SK-N-SH (cell line): Measurements from ENCODE around the gene CD6. TPM values are rescaled to one million over a fixed set of nuclear protein-coding genes. Genes with fewer than 3 reads are reported as not detected.

ENCODE experiments used
- CTCF ChIA-PET: fragments of 300-600, 350-600 bp; formaldehyde crosslinking; extraction: SDS; loops from one replicate; lab custom pipeline; 2021; lab: Yijun Ruan, JAX
- POLR2A ChIA-PET: fragments of 350-600 bp; sonication (Branson Sonifier 250); formaldehyde crosslinking; extraction: SDS; loops from one replicate; lab custom pipeline; 2020; ENCODE audit warnings: antibody characterized with exemption, inconsistent platforms; lab: Yijun Ruan, JAX
- DNase-seq: peaks from one replicate; pipeline ENCODE4 v3.0.0; 2012
- H2AFZ ChIP-seq: fragments of 200-600 bp; sonication (generic); 2 replicates; pipeline ENCODE4 v1.8.1; 2016; ENCODE audit warnings: antibody characterized with exemption, mild to moderate bottlenecking, low read depth
- H3F3A ChIP-seq: fragments of 200-600 bp; sonication (generic); replicated peaks from 2 replicates; pipeline ENCODE3; 2016; ENCODE audit warnings: antibody characterized with exemption, mild to moderate bottlenecking; ENCODE audit not compliant: insufficient read depth
- H3K27ac ChIP-seq, 2 experiments: fragments of 200-500 bp in 1 of 2; fragments of 200-600 bp in 1 of 2; sonication (Bioruptor generic) in 1 of 2; sonication (generic), shearing (Covaris generic) in 1 of 2; 2 replicates each; pipeline versions ENCODE4 v1.5.1 to v1.6.1; 2014 to 2016; ENCODE audit warnings: low read depth in 2 of 2, inconsistent platforms in 1 of 2, low read length in 1 of 2, mild to moderate bottlenecking in 1 of 2, mixed read lengths in 1 of 2
- H3K27me3 ChIP-seq: fragments of 200-600 bp; sonication (generic), shearing (Covaris generic); 2 replicates; pipeline ENCODE4 v1.6.1; 2016; ENCODE audit warnings: mixed run types; ENCODE audit not compliant: insufficient read depth
- H3K36me3 ChIP-seq, 2 experiments: fragments of 200-500 bp in 1 of 2; fragments of 200-600 bp in 1 of 2; sonication (Bioruptor generic) in 1 of 2; sonication (generic) in 1 of 2; replicated peaks in 1 of 2; 2 replicates each; pipeline versions ENCODE3 to v1.5.1; 2014 to 2016; ENCODE audit warnings: low read length in 1 of 2, mild to moderate bottlenecking in 1 of 2; ENCODE audit not compliant: insufficient read depth in 2 of 2, control insufficient read depth in 1 of 2
- H3K4me1 ChIP-seq, 2 experiments: fragments of 200-500 bp in 1 of 2; fragments of 200-600 bp in 1 of 2; sonication (Bioruptor generic) in 1 of 2; sonication (generic), shearing (Covaris generic) in 1 of 2; 2 replicates each; pipeline versions ENCODE4 v1.5.1 to v1.6.1; 2014 to 2016; ENCODE audit warnings: low read depth in 1 of 2, low read length in 1 of 2, mixed run types in 1 of 2; ENCODE audit not compliant: insufficient read depth in 2 of 2, control insufficient read depth in 1 of 2
- H3K4me2 ChIP-seq: fragments of 200-600 bp; sonication (generic), shearing (Covaris generic); 2 replicates; pipeline ENCODE4 v1.6.1; 2017; ENCODE audit warnings: mixed run types
- H3K4me3 ChIP-seq, 2 experiments: fragments of 200-500 bp in 1 of 2; fragments of 200-600 bp in 1 of 2; sonication (Bioruptor generic) in 1 of 2; sonication (generic), shearing (Covaris generic) in 1 of 2; 2 replicates each; pipeline versions ENCODE4 v1.5.1 to v1.8.1; 2014 to 2016; ENCODE audit warnings: low read depth in 2 of 2, inconsistent platforms in 1 of 2, low read length in 1 of 2, mild to moderate bottlenecking in 1 of 2, mixed read lengths in 1 of 2, moderate library complexity in 1 of 2
- H3K79me2 ChIP-seq: fragments of 200-600 bp; sonication (generic); 2 replicates; pipeline ENCODE4 v1.8.1; 2017; ENCODE audit warnings: mild to moderate bottlenecking; ENCODE audit not compliant: insufficient read depth
- H3K9ac ChIP-seq: fragments of 200-600 bp; sonication (generic); 2 replicates; pipeline ENCODE4 v1.6.1; 2017; ENCODE audit warnings: mixed run types
- H3K9me2 ChIP-seq: fragments of 200-600 bp; sonication (generic); 2 replicates; pipeline ENCODE4 v1.6.1; 2017; ENCODE audit warnings: mixed run types
- H3K9me3 ChIP-seq: fragments of 200-600 bp; sonication (generic); 2 replicates; pipeline ENCODE4 v1.6.1; 2017; ENCODE audit warnings: mixed run types, mild to moderate bottlenecking, moderate library complexity
- H4K20me1 ChIP-seq: fragments of 200-600 bp; sonication (generic); 2 replicates; pipeline ENCODE4 v1.6.1; 2017; ENCODE audit warnings: mild to moderate bottlenecking, mixed run types; ENCODE audit not compliant: insufficient read depth
- CHD2 ChIP-seq: fragments of 150-350 bp; IDR thresholded peaks from 2 replicates; pipeline ENCODE4 v1.6.1; 2018; ENCODE audit warnings: low read length; ENCODE audit not compliant: partially characterized antibody
- EP300 ChIP-seq, 2 experiments: IDR thresholded peaks; 2 replicates each; pipeline versions ENCODE4 v1.4.0 to v1.6.1; 2012; ENCODE audit warnings: borderline replicate concordance in 1 of 2, low read depth in 1 of 2, low read length in 1 of 2
- FOSL2 ChIP-seq: IDR thresholded peaks from 2 replicates; pipeline ENCODE4 v1.4.0; 2012; ENCODE audit warnings: low read depth, mild to moderate bottlenecking, moderate library complexity, borderline replicate concordance
- FOXM1 ChIP-seq: IDR thresholded peaks from 2 replicates; pipeline ENCODE4 v1.4.0; 2012; ENCODE audit warnings: low read depth, mild to moderate bottlenecking
- MXI1 ChIP-seq: IDR thresholded peaks from 2 replicates; pipeline ENCODE4 v1.6.1; 2012; ENCODE audit warnings: mild to moderate bottlenecking, low read depth, low read length, improper control_type of control experiment
- NFIC ChIP-seq: IDR thresholded peaks from 2 replicates; pipeline ENCODE4 v1.4.0; 2012; ENCODE audit warnings: borderline replicate concordance
- NRF1 ChIP-seq: IDR thresholded peaks from 2 replicates; pipeline ENCODE4 v1.6.1; 2012; ENCODE audit warnings: low read depth, mild to moderate bottlenecking, low read length
- RCOR1 ChIP-seq: fragments of 150-350 bp; IDR thresholded peaks from 2 replicates; pipeline ENCODE4 v1.6.1; 2017; ENCODE audit warnings: antibody characterized with exemption, low read length
- SIN3A ChIP-seq: IDR thresholded peaks from 2 replicates; pipeline ENCODE4 v1.6.1; 2012; ENCODE audit warnings: low read depth, mild to moderate bottlenecking, low read length, moderate library complexity, borderline replicate concordance
- TCF12 ChIP-seq: IDR thresholded peaks from 2 replicates; pipeline ENCODE4 v1.4.0; 2012
- YY1 ChIP-seq: IDR thresholded peaks from 2 replicates; pipeline ENCODE4 v1.4.0; 2012; ENCODE audit warnings: low read depth, mild to moderate bottlenecking
- WGBS: methylation state at CpG from one replicate; pipeline ENCODE4 v1.1.6; 2017; ENCODE audit warnings: low lambda C conversion rate; 5-methylcytosine and 5-hydroxymethylcytosine counted together
- polyA plus RNA-seq, 3 experiments: library from polyadenylated mRNA; depleted of rRNA; stranded (reverse); fragments of >200 nt; gene quantifications; 2 replicates each; pipeline ENCODE4 v1.2.3, GENCODE V29; 2012
- TF ChIP-seq, protein P1 (sequence below): fragments of 200-600 bp; sonication (generic); IDR thresholded peaks from 2 replicates; pipeline ENCODE4 v1.6.1; 2017; ENCODE audit warnings: antibody characterized with exemption, mild to moderate bottlenecking, moderate library complexity
- TF ChIP-seq, protein P2 (sequence below): fragments of 150-350 bp; IDR thresholded peaks from 2 replicates; pipeline ENCODE4 v1.6.1; 2016; ENCODE audit warnings: mild to moderate bottlenecking, low read depth, low read length
- TF ChIP-seq, protein P3 (sequence below): IDR thresholded peaks from 2 replicates; pipeline ENCODE4 v1.4.0; 2012; ENCODE audit warnings: low read depth
- TF ChIP-seq, protein P4 (sequence below): IDR thresholded peaks from 2 replicates; pipeline ENCODE4 v1.4.0; 2012; ENCODE audit warnings: low read depth, borderline replicate concordance
- TF ChIP-seq, protein P5 (sequence below): IDR thresholded peaks from 2 replicates; pipeline ENCODE4; 2012

The CD6 gene
- polyA plus RNA-seq, 1 of the 3 experiments (the other 2 are of a cell fraction), result not detected

DNA sequence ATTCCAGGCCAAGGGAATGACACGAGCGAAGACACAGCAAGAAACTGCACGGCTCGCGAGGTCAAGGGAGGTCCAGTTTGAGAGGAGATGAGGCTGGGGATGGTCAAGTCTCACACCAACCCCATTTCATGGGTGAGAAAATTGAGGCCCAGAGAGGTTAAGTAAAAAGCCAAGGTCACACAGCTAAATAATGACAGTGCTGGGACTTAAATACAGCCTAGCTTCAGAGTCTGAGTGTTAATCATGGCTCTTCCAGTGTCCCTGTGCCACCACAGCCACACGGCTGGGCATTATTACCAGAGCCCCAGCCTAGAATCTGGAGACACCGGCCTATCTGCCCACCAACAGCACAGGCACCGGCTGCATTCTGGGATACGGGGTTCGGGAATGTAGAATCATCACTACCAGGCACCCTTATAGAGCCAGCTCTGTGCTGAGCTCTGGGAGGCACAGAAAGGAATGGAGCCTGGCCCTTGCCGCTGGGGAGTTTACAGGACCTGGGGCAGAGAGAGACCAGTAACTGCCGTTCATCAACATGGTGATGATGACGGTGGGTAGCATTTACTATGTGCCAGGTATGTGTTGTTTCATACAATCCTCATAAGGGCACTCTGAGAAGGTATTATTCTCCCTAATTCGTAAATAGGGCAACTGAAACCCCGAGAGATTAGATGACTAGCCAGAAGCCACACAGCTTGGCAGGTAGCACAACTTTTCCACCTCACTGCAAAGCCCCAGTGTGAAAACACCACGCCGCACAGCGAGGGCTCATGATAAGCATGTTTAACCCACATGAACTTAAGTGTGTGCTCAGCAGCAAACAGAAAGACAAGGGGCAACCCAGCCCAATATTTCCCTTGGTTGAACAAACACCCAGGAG is 51.8 kb downstream of the CD6 start:
- ChIA-PET CTCF (interaction anchor here (0.8 to 1.1 kb wide), 2 partner anchors 54 to 107 kb away, joined by 3 read pairs; no protein-coding TSS in a partner anchor), POLR2A (no interaction called here)
- 60% methylated on average over 8 of the region's 18 CpGs for WGBS
- TF ChIP-seq, protein P1, sequence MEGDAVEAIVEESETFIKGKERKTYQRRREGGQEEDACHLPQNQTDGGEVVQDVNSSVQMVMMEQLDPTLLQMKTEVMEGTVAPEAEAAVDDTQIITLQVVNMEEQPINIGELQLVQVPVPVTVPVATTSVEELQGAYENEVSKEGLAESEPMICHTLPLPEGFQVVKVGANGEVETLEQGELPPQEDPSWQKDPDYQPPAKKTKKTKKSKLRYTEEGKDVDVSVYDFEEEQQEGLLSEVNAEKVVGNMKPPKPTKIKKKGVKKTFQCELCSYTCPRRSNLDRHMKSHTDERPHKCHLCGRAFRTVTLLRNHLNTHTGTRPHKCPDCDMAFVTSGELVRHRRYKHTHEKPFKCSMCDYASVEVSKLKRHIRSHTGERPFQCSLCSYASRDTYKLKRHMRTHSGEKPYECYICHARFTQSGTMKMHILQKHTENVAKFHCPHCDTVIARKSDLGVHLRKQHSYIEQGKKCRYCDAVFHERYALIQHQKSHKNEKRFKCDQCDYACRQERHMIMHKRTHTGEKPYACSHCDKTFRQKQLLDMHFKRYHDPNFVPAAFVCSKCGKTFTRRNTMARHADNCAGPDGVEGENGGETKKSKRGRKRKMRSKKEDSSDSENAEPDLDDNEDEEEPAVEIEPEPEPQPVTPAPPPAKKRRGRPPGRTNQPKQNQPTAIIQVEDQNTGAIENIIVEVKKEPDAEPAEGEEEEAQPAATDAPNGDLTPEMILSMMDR, result no peak
- TF ChIP-seq, protein P2, sequence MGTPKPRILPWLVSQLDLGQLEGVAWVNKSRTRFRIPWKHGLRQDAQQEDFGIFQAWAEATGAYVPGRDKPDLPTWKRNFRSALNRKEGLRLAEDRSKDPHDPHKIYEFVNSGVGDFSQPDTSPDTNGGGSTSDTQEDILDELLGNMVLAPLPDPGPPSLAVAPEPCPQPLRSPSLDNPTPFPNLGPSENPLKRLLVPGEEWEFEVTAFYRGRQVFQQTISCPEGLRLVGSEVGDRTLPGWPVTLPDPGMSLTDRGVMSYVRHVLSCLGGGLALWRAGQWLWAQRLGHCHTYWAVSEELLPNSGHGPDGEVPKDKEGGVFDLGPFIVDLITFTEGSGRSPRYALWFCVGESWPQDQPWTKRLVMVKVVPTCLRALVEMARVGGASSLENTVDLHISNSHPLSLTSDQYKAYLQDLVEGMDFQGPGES, result no peak
- TF ChIP-seq NRF1 (no peak), FOSL2 (no peak), MXI1 (no peak), FOXM1 (no peak), SIN3A (no peak), RCOR1 (no peak)
- TF ChIP-seq, protein P3, sequence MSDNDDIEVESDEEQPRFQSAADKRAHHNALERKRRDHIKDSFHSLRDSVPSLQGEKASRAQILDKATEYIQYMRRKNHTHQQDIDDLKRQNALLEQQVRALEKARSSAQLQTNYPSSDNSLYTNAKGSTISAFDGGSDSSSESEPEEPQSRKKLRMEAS, result no peak
- DNase-seq, result no peak
- no peak overlapping the region for H3K27ac ChIP-seq
- no peaks in the 10 kb centered on the region; a peak in 1 of 4 replicates for H3K4me1 ChIP-seq
- no peaks in the 10 kb centered on the region for H3K79me2 ChIP-seq
- H3K27me3 ChIP-seq, result no peaks in the 10 kb centered on the region
- H4K20me1 ChIP-seq, result no peaks in the 10 kb centered on the region
- H3K9ac ChIP-seq, result no peak overlapping the region
- H3K9me3 ChIP-seq, result no peaks in the 10 kb centered on the region
- H3F3A ChIP-seq, result no peaks in the 10 kb centered on the region
- H3K9me2 ChIP-seq, result no peaks in the 10 kb centered on the region
- H3K4me2 ChIP-seq, result no peak overlapping the region
- H3K36me3 ChIP-seq, result no peaks in the 10 kb centered on the region
- H3K4me3 ChIP-seq, result no peak overlapping the region
- no peak overlapping the region for H2AFZ ChIP-seq

DNA sequence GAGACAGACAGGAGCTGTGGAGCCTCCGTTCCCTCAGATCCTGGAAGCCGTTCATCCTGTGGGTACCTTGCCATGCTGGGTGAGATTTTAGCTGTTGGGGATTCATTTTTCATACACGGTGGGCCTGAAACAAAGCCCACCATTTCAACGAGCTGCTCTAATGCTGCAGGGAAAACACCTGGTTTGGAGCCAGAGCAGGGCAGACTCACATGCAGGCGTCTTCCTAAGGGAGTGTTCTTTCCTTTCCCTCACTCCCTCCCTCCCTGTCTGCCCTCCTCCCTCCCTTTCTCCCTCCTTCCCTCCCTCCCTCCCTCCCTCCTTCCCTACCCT is 52.5 kb downstream of the CD6 start:
- no peaks in the 10 kb centered on the region for H3K9me2 ChIP-seq
- ChIA-PET CTCF (interaction anchor here (1.1 kb wide), 1 partner anchor 55 kb away, joined by 3 read pairs; no protein-coding TSS in a partner anchor), POLR2A (no interaction called here)
- no peak for DNase-seq
- no peaks in the 10 kb centered on the region for H4K20me1 ChIP-seq
- H3K79me2 ChIP-seq, result no peaks in the 10 kb centered on the region
- no peak overlapping the region for H3K4me3 ChIP-seq
- H3K27ac ChIP-seq, result no peak overlapping the region
- H3K27me3 ChIP-seq, result no peaks in the 10 kb centered on the region
- H3K9me3 ChIP-seq, result no peaks in the 10 kb centered on the region
- H2AFZ ChIP-seq, result no peak overlapping the region
- no peaks in the 10 kb centered on the region; a peak in 1 of 4 replicates for H3K4me1 ChIP-seq
- no peak overlapping the region for H3K9ac ChIP-seq
- H3K4me2 ChIP-seq, result no peak overlapping the region
- no peaks in the 10 kb centered on the region for H3F3A ChIP-seq
- 38% methylated on average over 5 of the region's 5 CpGs for WGBS
- H3K36me3 ChIP-seq, result no peaks in the 10 kb centered on the region
- TF ChIP-seq, protein P4, sequence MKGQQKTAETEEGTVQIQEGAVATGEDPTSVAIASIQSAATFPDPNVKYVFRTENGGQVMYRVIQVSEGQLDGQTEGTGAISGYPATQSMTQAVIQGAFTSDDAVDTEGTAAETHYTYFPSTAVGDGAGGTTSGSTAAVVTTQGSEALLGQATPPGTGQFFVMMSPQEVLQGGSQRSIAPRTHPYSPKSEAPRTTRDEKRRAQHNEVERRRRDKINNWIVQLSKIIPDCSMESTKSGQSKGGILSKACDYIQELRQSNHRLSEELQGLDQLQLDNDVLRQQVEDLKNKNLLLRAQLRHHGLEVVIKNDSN, result no peak
- TF ChIP-seq, protein P1, result no peak
- TF ChIP-seq, protein P2, result no peak
- TF ChIP-seq, protein P3, result no peak
- TF ChIP-seq CHD2, result no peak
- TF ChIP-seq, protein P5, sequence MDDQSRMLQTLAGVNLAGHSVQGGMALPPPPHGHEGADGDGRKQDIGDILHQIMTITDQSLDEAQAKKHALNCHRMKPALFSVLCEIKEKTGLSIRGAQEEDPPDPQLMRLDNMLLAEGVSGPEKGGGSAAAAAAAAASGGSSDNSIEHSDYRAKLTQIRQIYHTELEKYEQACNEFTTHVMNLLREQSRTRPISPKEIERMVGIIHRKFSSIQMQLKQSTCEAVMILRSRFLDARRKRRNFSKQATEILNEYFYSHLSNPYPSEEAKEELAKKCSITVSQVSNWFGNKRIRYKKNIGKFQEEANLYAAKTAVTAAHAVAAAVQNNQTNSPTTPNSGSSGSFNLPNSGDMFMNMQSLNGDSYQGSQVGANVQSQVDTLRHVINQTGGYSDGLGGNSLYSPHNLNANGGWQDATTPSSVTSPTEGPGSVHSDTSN, result no peak
- TF ChIP-seq NRF1, result no peak
- no peak for TF ChIP-seq YY1
- TF ChIP-seq EP300 (IDR thresholded peaks at IDR 0.05; ENCODE audit: borderline replicate concordance in 1 of 2, low read depth in 1 of 2, low read length in 1 of 2), result no peak
- no peak for TF ChIP-seq TCF12
- no peak for TF ChIP-seq NFIC
